Activated CD4-positive, alpha-beta T cell treated with anti-CD3 and anti-CD28 coated beads for 36 hours (primary cell): Measurements from ENCODE around the gene SLC3A2. TPM values are rescaled to one million over a fixed set of nuclear protein-coding genes. Genes with fewer than 3 reads are reported as not detected.

Source experiments
- ATAC-seq: fragments of 200-7000 bp; cut with Tn5 transposase; one replicate; pipeline ENCODE4 v1.10.0; 2021; ENCODE audit warnings: mild to moderate bottlenecking, moderate library complexity
- CTCF ChIA-PET: fragments of 350-600 bp; sonication (Branson Sonifier 250); formaldehyde crosslinking; loops from one replicate; lab custom pipeline; 2021; ENCODE audit warnings: antibody characterized with exemption; lab: Charles Lee
- POLR2A ChIA-PET: fragments of 350-600 bp; sonication (Branson Sonifier 250); formaldehyde crosslinking; loops from one replicate; lab custom pipeline; 2021; ENCODE audit warnings: antibody characterized with exemption, inconsistent platforms; lab: Charles Lee
- DNase-seq: peaks from one replicate; pipeline ENCODE4 v3.0.0-alpha.2; 2020
- H3K27ac Mint-ChIP-seq: one replicate; pipeline ENCODE4 v1.8.0; 2021; ENCODE audit warnings: mixed read lengths
- H3K27me3 Mint-ChIP-seq: one replicate; pipeline ENCODE4 v1.8.0; 2021; ENCODE audit warnings: mixed read lengths
- H3K36me3 Mint-ChIP-seq: one replicate; pipeline ENCODE4 v1.8.0; 2021; ENCODE audit warnings: low read depth, mixed read lengths
- H3K4me1 Mint-ChIP-seq: one replicate; pipeline ENCODE4 v1.8.0; 2021; ENCODE audit warnings: mixed read lengths
- H3K4me3 Mint-ChIP-seq: one replicate; pipeline ENCODE4 v1.8.0; 2021; ENCODE audit warnings: mild to moderate bottlenecking, moderate library complexity, mixed read lengths
- H3K9me3 Mint-ChIP-seq: one replicate; pipeline ENCODE4 v1.8.0; 2021; ENCODE audit warnings: low read depth, mixed read lengths
- intact Hi-C, 2 experiments: fragments of 100-400 bp; cut with DNase I in 1 of 2; cut with micrococcal nuclease in 1 of 2; formaldehyde crosslinking; loops; one replicate each; pipeline versions ENCODE4 v1.14.2 to v1.15.1; 2022 to 2024; cut with DNase I, micrococcal nuclease
- total RNA-seq, 2 experiments: library from RNA; stranded (reverse); gene quantifications; one replicate each; pipeline ENCODE4 v1.2.3, GENCODE V29; 2021

SLC3A2 gene
- total RNA-seq, 2 experiments from 2014 or later = 401 to 402 TPM

DNA sequence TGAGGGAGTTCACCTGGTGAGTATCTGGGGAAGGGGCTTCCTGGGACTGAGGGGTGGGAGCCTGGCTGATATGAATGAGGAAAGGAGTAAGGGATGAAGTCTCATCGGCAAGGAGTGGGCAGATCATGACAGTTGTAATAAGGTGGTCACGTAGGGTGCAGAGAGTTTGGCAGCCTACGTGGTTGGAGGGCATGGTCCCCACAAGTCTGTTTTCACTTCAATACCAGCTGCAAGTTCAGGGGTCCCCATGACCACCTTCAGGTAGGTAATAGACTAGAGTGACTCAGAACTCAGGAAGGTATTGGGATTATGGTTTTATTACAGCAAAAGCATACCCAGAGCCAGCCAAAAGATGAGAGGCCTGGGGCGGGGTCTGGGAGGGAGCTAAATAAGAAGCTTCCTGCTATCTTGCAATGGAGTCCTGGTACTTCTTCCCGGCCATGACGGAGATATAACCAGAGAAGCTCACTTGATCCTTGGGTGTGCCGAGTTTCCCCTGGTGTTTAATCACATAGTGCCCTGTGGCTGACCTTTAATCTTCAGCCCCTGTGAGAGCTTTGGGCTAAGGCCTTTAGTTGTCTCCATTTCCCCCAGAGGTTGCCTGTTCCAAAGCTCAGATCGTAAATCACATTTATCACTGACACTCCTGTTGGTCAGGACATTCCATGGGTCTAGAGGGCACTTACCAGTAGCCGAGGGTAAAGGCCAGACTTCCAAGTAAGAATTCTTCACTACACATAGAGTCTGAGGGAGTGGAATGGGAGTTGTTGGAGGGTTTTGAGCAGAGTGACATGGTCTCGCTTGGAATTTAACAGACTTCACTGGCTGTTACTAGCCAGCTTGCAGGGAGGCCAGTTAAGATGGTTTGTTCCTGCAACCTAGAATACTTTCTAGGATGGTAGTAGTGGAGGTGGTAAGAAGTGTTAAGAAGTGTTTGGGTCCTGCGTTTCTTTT is 9.1 kb downstream of the SLC3A2 start:
- CTCF ChIA-PET = interaction anchor here (0.7 to 1.6 kb wide), 5 partner anchors 8 to 224 kb away, joined by 3 to 8 read pairs (median 3); no protein-coding TSS in a partner anchor

DNA sequence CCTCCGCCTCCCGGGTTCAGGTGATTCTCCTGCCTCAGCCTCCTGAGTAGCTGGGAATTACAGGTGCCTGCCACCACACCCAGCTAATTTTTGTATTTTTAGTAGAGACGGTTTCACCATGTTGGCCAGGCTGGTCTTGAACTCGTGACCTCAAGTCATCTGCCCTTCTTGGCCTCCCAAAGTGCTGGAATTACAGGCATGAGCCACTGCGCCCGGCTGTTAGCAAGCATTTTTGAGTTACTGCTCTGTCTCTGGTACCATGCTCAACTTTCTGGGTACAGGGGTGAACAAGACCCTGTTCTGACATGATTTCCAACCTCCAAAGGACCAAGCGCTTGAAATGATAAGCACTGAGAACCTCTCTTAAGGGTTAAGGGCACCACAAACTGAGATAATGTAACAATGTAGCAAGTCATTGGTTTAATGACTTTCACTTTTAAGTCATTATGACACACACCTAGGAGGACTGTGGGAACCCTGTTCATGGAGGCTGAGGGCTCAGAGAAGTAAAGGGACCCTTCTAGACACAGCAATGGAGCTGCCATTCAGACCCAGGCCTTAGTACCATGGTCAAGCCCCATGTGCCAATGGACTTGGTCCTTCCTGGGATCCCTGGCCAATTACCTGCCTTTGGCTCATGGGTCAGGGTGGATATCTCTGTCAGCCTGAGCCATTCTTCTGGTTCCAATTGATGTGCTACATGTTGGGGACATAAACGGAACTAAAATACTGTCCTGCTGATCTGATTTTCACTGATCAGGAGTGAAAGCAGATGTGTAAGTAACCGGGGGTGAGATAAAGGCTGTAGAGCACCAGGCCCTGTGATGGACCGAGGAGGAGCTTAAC is 11.6 kb downstream of the SLC3A2 start:
- ATAC-seq (peak; percentile 54), DNase-seq (no peak)
- ChIA-PET POLR2A (interaction anchor here (0.6 to 1.0 kb wide), 3 partner anchors 11 to 96 kb away, joined by 3 to 11 read pairs (median 3); partner anchors contain the start of gene SLC3A2), CTCF (interaction anchor here (1.3 kb wide), 1 partner anchor 8 kb away, joined by 4 read pairs; no protein-coding TSS in a partner anchor)
- intact Hi-C loops = no loop called here
- H3K27ac Mint-ChIP-seq = no peak overlapping the region
- peaks cover 9% of the 10 kb centered on the region for H3K4me1 Mint-ChIP-seq
- no peaks in the 10 kb centered on the region for H3K9me3 Mint-ChIP-seq
- no peak overlapping the region for H3K4me3 Mint-ChIP-seq
- H3K36me3 Mint-ChIP-seq = peaks cover 27% of the 10 kb centered on the region
- peaks cover under 1% of the 10 kb centered on the region for H3K27me3 Mint-ChIP-seq

More for the DNA sequence above, 9.1 kb downstream of the SLC3A2 start:
- ATAC-seq = peak; percentile 11
- H3K27ac Mint-ChIP-seq = peak overlapping the region; percentile 29
- no peak for DNase-seq
- POLR2A ChIA-PET = interaction anchor here (0.6 to 1.6 kb wide), 7 partner anchors 8 to 942 kb away, joined by 3 to 13 read pairs (median 4); partner anchors contain the start of genes SLC3A2 and TUT1
- H3K36me3 Mint-ChIP-seq = peaks cover 49% of the 10 kb centered on the region
- no peaks in the 10 kb centered on the region for H3K27me3 Mint-ChIP-seq
- H3K4me1 Mint-ChIP-seq = peaks cover 25% of the 10 kb centered on the region
- no peaks in the 10 kb centered on the region for H3K9me3 Mint-ChIP-seq
- intact Hi-C loops = loop anchor here in 1 of 2 experiments (10.0 kb wide), 3 partner anchors 465 to 1415 kb away; partner anchors contain the start of genes CATSPERZ, ESRRA and STIP1
- no peak overlapping the region for H3K4me3 Mint-ChIP-seq

DNA sequence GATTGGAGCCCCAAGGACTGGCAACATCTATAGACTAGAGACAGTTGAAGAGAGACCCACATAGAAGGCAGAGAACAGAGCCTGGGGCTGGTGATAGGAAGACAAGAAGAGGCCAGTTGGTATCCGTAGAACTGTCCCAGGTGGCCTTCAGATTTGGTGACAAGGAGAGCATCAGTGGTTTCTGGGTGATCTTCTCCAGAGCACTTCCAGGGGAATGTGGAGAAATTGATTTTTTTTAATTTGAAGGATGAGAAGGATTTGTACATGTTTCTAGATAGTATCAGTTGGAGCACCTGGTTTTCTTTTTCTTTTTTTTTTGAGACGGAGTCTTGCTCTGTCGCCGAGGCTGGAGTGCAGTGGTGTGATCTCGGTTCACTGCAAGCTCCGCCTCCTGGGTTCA is 14.8 kb downstream of the SLC3A2 start:
- intact Hi-C loops = no loop called here
- no peak overlapping the region for H3K4me3 Mint-ChIP-seq
- H3K27me3 Mint-ChIP-seq = peaks cover 9% of the 10 kb centered on the region
- H3K4me1 Mint-ChIP-seq = peaks cover 7% of the 10 kb centered on the region
- POLR2A ChIA-PET = interaction anchor here (0.9 kb wide), 1 partner anchor 54 kb away, joined by 3 read pairs; no protein-coding TSS in a partner anchor
- DNase-seq (no peak), ATAC-seq (no peak)
- no peaks in the 10 kb centered on the region for H3K9me3 Mint-ChIP-seq
- H3K36me3 Mint-ChIP-seq = no peaks in the 10 kb centered on the region
- no peak overlapping the region for H3K27ac Mint-ChIP-seq
- CTCF ChIA-PET = interaction anchor here (1.2 to 2.2 kb wide), 2 partner anchors 10 to 11 kb away, joined by 4 to 8 read pairs; no protein-coding TSS in a partner anchor

DNA sequence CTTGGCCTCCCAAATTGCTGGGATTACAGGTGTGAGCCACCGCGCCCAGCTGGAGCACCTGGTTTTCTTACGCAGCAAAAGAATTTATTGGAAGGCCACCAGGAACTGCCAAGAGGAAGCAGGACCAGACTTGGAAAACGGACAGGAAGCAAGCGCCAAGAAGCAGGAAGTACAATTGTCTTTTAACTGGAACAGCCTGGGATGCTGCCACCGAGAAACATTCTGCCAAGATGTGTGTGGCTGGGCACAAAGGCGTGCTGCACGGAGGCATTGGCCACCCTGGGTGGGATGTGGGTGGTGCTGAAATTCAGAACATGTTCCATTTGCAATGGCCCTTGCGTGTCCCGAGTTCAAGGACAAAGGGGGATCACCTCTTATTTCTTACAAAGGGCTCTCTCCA is 15.4 kb downstream of the SLC3A2 start:
- intact Hi-C loops = no loop called here
- ATAC-seq (no peak), DNase-seq (no peak)
- H3K4me1 Mint-ChIP-seq = peaks cover 7% of the 10 kb centered on the region
- ChIA-PET CTCF (no interaction called here), POLR2A (no interaction called here)
- no peak overlapping the region for H3K27ac Mint-ChIP-seq
- no peak overlapping the region for H3K4me3 Mint-ChIP-seq
- H3K27me3 Mint-ChIP-seq = peaks cover 9% of the 10 kb centered on the region
- no peaks in the 10 kb centered on the region for H3K36me3 Mint-ChIP-seq
- no peaks in the 10 kb centered on the region for H3K9me3 Mint-ChIP-seq

- peaks cover 10% of the 10 kb centered on the region for H3K4me1 Mint-ChIP-seq
- POLR2A ChIA-PET = no interaction called here
- H3K9me3 Mint-ChIP-seq = no peaks in the 10 kb centered on the region
Observed at GRCh38 chr11:62897311-62897710, 16.6 kb downstream of the SLC3A2 start.

DNA sequence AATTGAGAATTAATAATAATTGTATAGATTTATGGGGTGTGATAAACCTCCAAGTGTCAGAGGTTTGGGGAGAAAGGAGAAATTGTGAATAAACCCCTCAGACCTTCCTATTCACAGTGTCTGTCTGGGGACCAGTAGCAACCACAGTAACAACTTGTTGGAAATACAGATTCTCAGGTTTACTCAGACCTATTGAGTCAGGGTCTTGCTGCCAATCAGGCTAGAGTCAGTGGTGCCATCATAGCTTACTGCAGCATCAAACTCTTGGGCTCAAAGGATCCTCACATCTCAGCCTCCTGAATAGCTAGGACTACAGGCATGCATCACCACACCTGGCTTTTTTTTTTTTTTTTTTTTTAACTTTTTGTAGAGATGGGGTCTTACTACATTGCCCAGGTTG is 17.3 kb downstream of the SLC3A2 start:
- POLR2A ChIA-PET = interaction anchor here (0.6 kb wide), 2 partner anchors 46 to 349 kb away, joined by 3 read pairs; no protein-coding TSS in a partner anchor
- intact Hi-C loops = no loop called here
- H3K36me3 Mint-ChIP-seq = no peaks in the 10 kb centered on the region
- no peak overlapping the region for H3K4me3 Mint-ChIP-seq
- no peak overlapping the region for H3K27ac Mint-ChIP-seq
- DNase-seq (no peak), ATAC-seq (peak; percentile 84)
- peaks cover 9% of the 10 kb centered on the region for H3K27me3 Mint-ChIP-seq
- peaks cover 17% of the 10 kb centered on the region for H3K4me1 Mint-ChIP-seq
- no peaks in the 10 kb centered on the region for H3K9me3 Mint-ChIP-seq
- CTCF ChIA-PET = interaction anchor here (0.6 to 1.9 kb wide), 7 partner anchors 8 to 315 kb away, joined by 3 to 12 read pairs (median 3); no protein-coding TSS in a partner anchor

More at GRCh38 chr11:62897311-62897710, 16.6 kb downstream of the SLC3A2 start:
- no peaks in the 10 kb centered on the region for H3K36me3 Mint-ChIP-seq
- ATAC-seq = no peak
- DNase-seq = no peak
- no peak overlapping the region for H3K27ac Mint-ChIP-seq
- intact Hi-C loops = no loop called here
- CTCF ChIA-PET = interaction anchor here (0.5 to 1.9 kb wide), 8 partner anchors 9 to 316 kb away, joined by 3 to 12 read pairs (median 3); no protein-coding TSS in a partner anchor
- no peak overlapping the region for H3K4me3 Mint-ChIP-seq
- peaks cover 9% of the 10 kb centered on the region for H3K27me3 Mint-ChIP-seq

- H3K4me1 Mint-ChIP-seq = peaks cover 22% of the 10 kb centered on the region
- no peak overlapping the region for H3K4me3 Mint-ChIP-seq
- ATAC-seq = peak; percentile 40
- H3K36me3 Mint-ChIP-seq = no peaks in the 10 kb centered on the region
- ChIA-PET POLR2A (interaction anchor here (0.5 to 1.3 kb wide), 4 partner anchors 21 to 292 kb away, joined by 3 to 9 read pairs (median 4); no protein-coding TSS in a partner anchor), CTCF (interaction anchor here (0.6 to 7.3 kb wide), 9 partner anchors 17 to 1990 kb away, joined by 3 to 283 read pairs (median 4); partner anchors contain the start of gene SLC3A2)
- no peaks in the 10 kb centered on the region for H3K9me3 Mint-ChIP-seq
- peaks cover 14% of the 10 kb centered on the region for H3K27me3 Mint-ChIP-seq
- no peak overlapping the region for H3K27ac Mint-ChIP-seq
- intact Hi-C loops = no loop called here
- DNase-seq = no peak
Observed at GRCh38 chr11:62902932-62903331, 22.2 kb downstream of the SLC3A2 start.

DNA sequence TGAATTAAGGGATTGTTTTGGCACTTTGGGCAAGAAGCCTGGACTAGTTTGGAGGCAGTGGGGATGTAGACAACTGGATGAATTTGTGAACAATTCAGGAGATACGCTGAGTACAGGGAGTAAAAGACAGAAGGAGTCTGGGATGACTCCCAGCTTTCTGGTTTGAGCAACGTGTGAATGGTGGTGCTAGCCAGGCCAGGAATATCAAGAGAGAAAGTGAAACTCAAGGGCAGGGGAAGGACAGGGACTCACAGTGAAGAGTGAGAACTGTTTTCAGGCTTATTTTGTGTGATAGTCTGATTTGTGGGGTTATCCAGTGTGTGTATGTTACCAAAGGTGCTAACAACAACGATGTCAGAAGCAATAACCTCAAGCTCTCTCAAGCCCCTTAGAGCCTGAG is 24.6 kb downstream of the SLC3A2 start:
- CTCF ChIA-PET = interaction anchor here (0.6 to 7.3 kb wide), 53 partner anchors 8 to 1566 kb away, joined by 3 to 283 read pairs (median 4); partner anchors contain the start of gene CHRM1
- Mint-ChIP-seq H3K4me3 (no peak overlapping the region), H3K9me3 (no peaks in the 10 kb centered on the region), H3K27ac (no peak overlapping the region), H3K36me3 (no peaks in the 10 kb centered on the region), H3K27me3 (peaks cover 8% of the 10 kb centered on the region), H3K4me1 (peaks cover 22% of the 10 kb centered on the region)
- DNase-seq (no peak), ATAC-seq (no peak)
- POLR2A ChIA-PET = interaction anchor here (1.1 to 1.2 kb wide), 2 partner anchors 16 to 118 kb away, joined by 3 to 6 read pairs; no protein-coding TSS in a partner anchor
- intact Hi-C loops = loop anchor here in 1 of 2 experiments (5.0 kb wide), 1 partner anchor 307 kb away; no protein-coding TSS in a partner anchor

GRCh38 chr11:62905927-62906531 is 25.3 kb downstream of the SLC3A2 start:
- peak; percentile 82 for ATAC-seq
- Mint-ChIP-seq H3K36me3 (no peaks in the 10 kb centered on the region), H3K27ac (no peak overlapping the region), H3K4me3 (no peak overlapping the region), H3K27me3 (peaks cover 8% of the 10 kb centered on the region), H3K9me3 (no peaks in the 10 kb centered on the region), H3K4me1 (peaks cover 22% of the 10 kb centered on the region)
- DNase-seq = peak; percentile 88
- intact Hi-C loops = loop anchor here (1.0 to 5.0 kb wide), 8 partner anchors 17 to 306 kb away; no protein-coding TSS in a partner anchor
- ChIA-PET CTCF (interaction anchor here (0.6 to 7.3 kb wide), 65 partner anchors 9 to 1566 kb away, joined by 3 to 283 read pairs (median 4); partner anchors contain the start of gene CHRM1), POLR2A (interaction anchor here (1.1 to 1.2 kb wide), 2 partner anchors 16 to 118 kb away, joined by 3 to 6 read pairs; no protein-coding TSS in a partner anchor)
